GM12874 (cell line): ENCODE data around the gene ARL5A.

Experiments
- CTCF ChIP-seq: IDR thresholded peaks from 2 replicates; pipeline ENCODE4 v1.5.1; 2011; ENCODE audit warnings: low read depth, mild to moderate bottlenecking, control low read depth, low read length, moderate library complexity; ENCODE audit not compliant: insufficient read depth

ARL5A gene

DNA sequence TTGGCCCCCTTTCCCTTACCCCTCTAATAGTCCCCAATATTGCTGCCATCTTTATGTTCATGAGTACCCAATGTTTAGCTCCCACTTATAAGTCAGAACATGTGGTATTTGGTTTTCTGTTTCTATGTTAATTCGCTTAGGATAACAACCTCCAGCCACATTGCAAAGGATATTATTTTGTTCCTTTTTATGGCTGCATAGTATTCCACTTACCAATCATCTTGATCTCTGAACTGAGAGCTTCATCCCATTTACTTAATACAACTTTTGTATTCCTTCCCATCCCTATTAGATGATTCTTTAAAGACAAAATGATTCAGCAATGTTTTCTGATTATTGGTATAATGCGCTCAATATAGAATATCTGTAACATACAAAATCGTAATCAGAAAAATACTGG is 36.7 kb downstream of the ARL5A start:
- TF ChIP-seq CTCF = no peak

- TF ChIP-seq CTCF = no peak
These were observed 37.5 kb downstream of the ARL5A start for GRCh38 chr2:151790689-151791088.

GRCh38 chr2:151789055-151789834 is 39.0 kb downstream of the ARL5A start:
- TF ChIP-seq CTCF = no peak

GRCh38 chr2:151786483-151786882 is 41.7 kb downstream of the ARL5A start:
- TF ChIP-seq CTCF = no peak

GRCh38 chr2:151786077-151786476 is 42.1 kb downstream of the ARL5A start:
- TF ChIP-seq CTCF = no peak

- TF ChIP-seq CTCF = no peak
These were observed 45.1 kb downstream of the ARL5A start for GRCh38 chr2:151783133-151783520.

- no peak for TF ChIP-seq CTCF
These were observed 45.7 kb downstream of the ARL5A start for GRCh38 chr2:151782378-151783132.
